ENCODE data around the gene C3orf70. TPM values are rescaled to one million over a fixed set of nuclear protein-coding genes. Genes with fewer than 3 reads are reported as not detected.

The C3orf70 gene
- total RNA-seq, 1 donor from 2014 or later, result 3.2 TPM

DNA sequence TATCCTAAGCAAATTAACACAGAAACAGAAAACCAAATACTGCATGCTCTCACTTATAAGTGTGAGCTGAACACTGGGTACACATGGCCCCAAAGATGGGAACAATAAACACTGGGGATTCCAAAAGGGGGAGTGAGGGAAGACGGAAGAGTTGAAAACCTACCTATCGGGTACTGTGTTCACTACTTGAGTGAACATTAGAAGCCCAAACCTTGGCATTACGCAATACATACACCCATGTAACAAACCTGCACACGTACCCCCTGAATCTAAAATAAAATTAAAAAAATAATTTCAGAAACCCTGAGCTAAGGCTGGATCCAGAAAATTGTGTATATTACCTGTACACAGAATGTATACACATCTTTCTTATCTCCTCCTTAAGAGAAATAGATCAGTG lies 42.8 kb upstream of the C3orf70 start:
- no peak overlapping the region for H3K27ac Mint-ChIP-seq
- TF ChIP-seq, protein P1, sequence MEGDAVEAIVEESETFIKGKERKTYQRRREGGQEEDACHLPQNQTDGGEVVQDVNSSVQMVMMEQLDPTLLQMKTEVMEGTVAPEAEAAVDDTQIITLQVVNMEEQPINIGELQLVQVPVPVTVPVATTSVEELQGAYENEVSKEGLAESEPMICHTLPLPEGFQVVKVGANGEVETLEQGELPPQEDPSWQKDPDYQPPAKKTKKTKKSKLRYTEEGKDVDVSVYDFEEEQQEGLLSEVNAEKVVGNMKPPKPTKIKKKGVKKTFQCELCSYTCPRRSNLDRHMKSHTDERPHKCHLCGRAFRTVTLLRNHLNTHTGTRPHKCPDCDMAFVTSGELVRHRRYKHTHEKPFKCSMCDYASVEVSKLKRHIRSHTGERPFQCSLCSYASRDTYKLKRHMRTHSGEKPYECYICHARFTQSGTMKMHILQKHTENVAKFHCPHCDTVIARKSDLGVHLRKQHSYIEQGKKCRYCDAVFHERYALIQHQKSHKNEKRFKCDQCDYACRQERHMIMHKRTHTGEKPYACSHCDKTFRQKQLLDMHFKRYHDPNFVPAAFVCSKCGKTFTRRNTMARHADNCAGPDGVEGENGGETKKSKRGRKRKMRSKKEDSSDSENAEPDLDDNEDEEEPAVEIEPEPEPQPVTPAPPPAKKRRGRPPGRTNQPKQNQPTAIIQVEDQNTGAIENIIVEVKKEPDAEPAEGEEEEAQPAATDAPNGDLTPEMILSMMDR (IDR thresholded peaks at IDR 0.05; ENCODE audit: unreplicated experiment), result no peak
- no peak for DNase-seq (ENCODE audit: low spot score in 2 of 2, unreplicated experiment in 2 of 2)
- H3K4me3 Mint-ChIP-seq, result no peak overlapping the region
- peaks cover 4% of the 10 kb centered on the region for H3K4me1 Mint-ChIP-seq
- H3K36me3 Mint-ChIP-seq, result peaks cover 14% of the 10 kb centered on the region
- H3K9me3 Mint-ChIP-seq, result peaks cover 18% of the 10 kb centered on the region
- no peaks in the 10 kb centered on the region for H3K27me3 Mint-ChIP-seq (ENCODE audit: low read depth)

DNA sequence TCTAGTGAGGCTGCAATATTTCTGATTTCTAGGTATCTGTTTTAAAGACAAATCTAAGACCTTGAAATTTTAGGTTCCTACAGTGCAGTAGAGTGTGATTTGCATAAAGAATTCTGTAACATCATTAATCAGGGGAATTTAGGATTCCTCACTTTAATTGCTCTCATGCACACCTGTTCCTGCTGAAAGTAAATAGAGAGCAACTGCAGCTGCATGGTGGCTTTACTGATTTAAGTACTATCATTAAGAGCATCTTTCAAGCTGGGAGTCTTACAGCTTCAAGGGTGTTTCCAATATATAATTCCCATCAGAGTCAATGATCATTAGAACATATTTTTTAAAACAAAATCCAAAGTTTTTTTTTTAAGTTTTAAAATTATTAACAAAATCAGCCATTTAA lies 36.0 kb upstream of the C3orf70 start:
- H3K36me3 Mint-ChIP-seq, result peaks cover 12% of the 10 kb centered on the region
- TF ChIP-seq, protein P1 (IDR thresholded peaks at IDR 0.05; ENCODE audit: unreplicated experiment), result no peak

DNA sequence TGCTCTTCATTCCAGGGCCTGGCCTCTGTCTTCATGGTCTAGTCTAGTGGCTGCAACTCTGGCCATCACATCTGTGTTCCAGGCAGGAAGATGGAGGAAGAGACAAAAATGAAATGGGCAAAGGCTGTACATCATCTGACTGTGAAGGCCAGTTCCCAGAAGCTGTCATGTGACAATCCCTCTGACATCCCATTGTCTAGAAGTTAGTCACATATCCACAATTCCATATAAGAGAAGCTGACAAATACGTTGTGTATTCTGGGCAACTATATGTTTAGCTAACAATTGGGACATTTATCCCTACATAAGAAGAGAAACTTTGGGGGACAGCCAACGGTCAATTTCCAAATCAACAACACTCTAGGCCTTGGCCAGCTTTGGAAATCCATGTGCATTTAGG lies 34.5 kb upstream of the C3orf70 start:
- Mint-ChIP-seq H3K36me3 (peaks cover 2% of the 10 kb centered on the region), H3K4me1 (no peaks in the 10 kb centered on the region), H3K4me3 (no peak overlapping the region), H3K9me3 (no peaks in the 10 kb centered on the region), H3K27ac (no peak overlapping the region), H3K27me3 (ENCODE audit: low read depth) (peaks cover 19% of the 10 kb centered on the region)
- no peak for DNase-seq (ENCODE audit: low spot score in 2 of 2, unreplicated experiment in 2 of 2)
- TF ChIP-seq, protein P1 (IDR thresholded peaks at IDR 0.05; ENCODE audit: unreplicated experiment), result no peak

More for the DNA sequence above, 36.0 kb upstream of the C3orf70 start:
- Mint-ChIP-seq H3K4me1 (no peaks in the 10 kb centered on the region), H3K9me3 (peaks cover 3% of the 10 kb centered on the region), H3K4me3 (no peak overlapping the region), H3K27me3 (ENCODE audit: low read depth) (peaks cover 13% of the 10 kb centered on the region), H3K27ac (no peak overlapping the region)
- DNase-seq (ENCODE audit: low spot score in 2 of 2, unreplicated experiment in 2 of 2), result no peak

DNA sequence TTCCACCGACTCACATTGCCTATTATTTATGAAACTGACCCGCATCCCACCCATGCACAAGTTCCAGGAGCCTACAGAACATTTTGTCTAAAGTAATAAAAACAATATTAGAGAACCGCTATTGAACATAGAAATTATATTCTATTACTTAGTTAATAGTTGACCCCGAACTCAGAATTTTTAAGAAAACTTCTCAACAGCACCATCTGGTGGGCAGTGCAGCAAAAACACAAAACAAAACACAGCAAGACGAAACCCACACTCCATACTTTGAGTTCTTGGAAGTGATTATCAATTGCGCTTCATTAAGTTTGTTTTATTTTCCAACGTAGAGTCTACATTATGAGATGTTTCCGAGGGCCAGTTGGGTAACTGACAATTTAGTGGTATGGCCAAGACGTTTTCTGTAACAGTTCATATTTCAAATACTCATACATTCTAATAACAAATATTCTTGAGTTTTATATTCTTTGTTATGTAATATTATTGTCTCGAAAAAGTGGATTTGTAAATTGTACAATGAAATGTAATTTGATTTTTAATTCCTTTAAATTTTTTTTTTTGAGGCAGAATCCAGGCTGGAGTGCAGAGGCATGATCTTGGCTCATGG lies 24.0 kb upstream of the C3orf70 start:
- H3K4me1 Mint-ChIP-seq, result peaks cover 10% of the 10 kb centered on the region
- no peak overlapping the region for H3K4me3 Mint-ChIP-seq
- no peaks in the 10 kb centered on the region for H3K9me3 Mint-ChIP-seq
- H3K36me3 Mint-ChIP-seq, result no peaks in the 10 kb centered on the region
- peak in 1 of 2 experiments; percentile 59 for DNase-seq (ENCODE audit: low spot score in 2 of 2, unreplicated experiment in 2 of 2)
- TF ChIP-seq, protein P1 (IDR thresholded peaks at IDR 0.05; ENCODE audit: unreplicated experiment), result peak; percentile 85
- no peaks in the 10 kb centered on the region for H3K27me3 Mint-ChIP-seq (ENCODE audit: low read depth)
- no peak overlapping the region for H3K27ac Mint-ChIP-seq

DNA sequence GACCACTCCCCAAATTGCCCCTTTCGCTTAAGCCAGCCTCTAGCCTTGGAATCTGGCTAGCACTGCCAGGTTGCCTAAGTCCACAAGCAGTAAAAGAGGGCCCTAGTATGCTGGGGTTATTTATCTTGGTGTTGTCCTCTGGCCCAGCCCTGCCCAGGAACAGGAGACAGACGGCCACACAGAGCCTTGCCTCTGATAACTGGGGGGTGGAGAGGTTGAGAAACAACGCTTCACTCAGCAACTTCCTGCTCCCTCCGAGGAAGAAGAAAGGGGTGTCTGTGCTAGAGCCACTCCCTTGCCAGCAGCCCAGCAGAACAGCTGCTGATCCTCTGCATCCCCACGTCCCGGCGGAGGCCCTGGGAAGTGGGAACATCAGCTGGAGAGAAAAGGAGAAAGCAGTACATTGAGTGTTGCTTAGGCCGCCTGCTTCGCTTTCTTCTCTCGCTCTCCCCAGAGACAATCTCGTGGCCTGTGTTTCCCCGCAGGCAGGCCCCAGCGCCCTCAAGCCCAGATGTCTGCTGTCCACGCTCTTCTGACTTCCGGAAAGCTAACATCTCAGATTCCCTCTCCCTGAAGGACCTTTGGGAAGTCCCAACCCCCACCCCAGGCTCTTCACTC lies 22.6 kb upstream of the C3orf70 start:
- DNase-seq (ENCODE audit: low spot score in 2 of 2, unreplicated experiment in 2 of 2), result no peak
- Mint-ChIP-seq H3K36me3 (no peaks in the 10 kb centered on the region), H3K9me3 (no peaks in the 10 kb centered on the region), H3K4me3 (peak overlapping the region; percentile 22), H3K27me3 (ENCODE audit: low read depth) (no peaks in the 10 kb centered on the region), H3K27ac (peak overlapping the region; percentile 88), H3K4me1 (peaks cover 10% of the 10 kb centered on the region)
- TF ChIP-seq, protein P1 (IDR thresholded peaks at IDR 0.05; ENCODE audit: unreplicated experiment), result no peak
